GM18861 (cell line): ENCODE measurements around the gene SCCPDH.

ENCODE experiments used
- ATAC-seq: cut with Tn5 transposase; IDR thresholded peaks from one replicate; pipeline ENCODE4 v1.9.1; 2021; ENCODE audit not compliant: unreplicated experiment

Gene SCCPDH

GRCh38 chr1:246748867-246749266 lies 24.7 kb downstream of the SCCPDH start:
- no peak for ATAC-seq

GRCh38 chr1:246750752-246751151 lies 26.5 kb downstream of the SCCPDH start:
- no peak for ATAC-seq

DNA sequence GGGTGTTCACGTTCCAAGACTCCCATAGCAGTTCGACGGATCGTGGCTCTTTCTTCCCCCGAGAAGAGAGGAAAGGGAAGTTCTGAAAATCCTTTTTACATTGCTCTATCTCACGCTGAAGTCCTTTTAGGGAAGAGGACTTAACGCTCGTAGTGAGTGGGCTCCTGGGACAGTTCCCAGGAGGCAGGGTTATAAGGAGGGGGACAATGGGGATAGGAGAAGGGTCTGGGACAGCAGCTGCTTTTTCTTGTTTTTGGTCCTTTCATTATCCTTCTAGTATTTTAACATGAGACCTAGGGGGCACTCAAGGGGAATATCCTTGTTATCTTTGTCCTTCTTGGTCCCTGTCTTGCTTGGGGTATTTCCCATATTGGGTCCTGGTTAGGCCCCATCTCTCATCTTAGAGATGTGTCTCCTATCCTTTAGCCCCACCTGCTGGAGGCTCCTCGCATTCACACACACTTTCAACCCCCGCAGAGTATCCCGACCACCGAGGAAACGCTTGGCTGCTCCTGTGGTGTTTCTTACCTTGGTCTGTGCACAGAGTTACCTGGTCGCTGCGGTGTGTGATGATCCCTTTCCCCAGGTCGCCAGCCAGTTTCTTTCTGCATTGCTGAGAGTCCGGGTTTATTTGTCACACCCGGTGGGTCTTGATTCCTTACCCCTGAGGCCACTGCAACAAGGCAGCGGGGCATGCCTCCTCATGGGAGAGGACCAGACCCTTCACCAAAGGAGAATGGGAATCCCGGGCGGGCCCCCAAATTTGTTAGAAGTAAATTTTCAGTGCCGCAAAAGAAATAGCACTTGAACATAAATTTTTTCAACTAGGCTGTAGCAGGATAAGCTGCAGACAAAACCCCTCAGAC lies 29.7 kb downstream of the SCCPDH start:
- ATAC-seq, result peak; percentile 90

- ATAC-seq, result no peak
Observed at GRCh38 chr1:246755419-246755818, 31.2 kb downstream of the SCCPDH start.

GRCh38 chr1:246760422-246761347 lies 36.5 kb downstream of the SCCPDH start:
- no peak for ATAC-seq

DNA sequence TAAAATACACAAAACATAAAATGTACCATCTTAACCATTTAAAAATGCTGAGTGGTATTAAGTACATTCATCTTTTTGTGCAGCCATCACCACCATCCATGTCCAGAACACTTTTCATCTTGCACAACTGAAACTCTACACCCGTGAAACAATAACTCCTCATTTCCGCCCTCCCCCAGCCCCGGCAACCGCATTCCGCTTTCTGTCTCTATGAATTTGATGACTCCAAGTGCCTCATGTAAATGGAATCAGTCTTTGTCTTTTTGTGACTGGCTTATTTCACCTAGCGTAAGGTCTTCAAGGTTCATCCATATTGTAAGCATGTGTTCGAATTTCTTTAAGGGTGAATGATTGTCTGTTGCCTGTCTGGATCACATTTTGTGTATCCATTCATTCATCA lies 37.2 kb downstream of the SCCPDH start:
- ATAC-seq, result no peak

- ATAC-seq, result no peak
Observed at GRCh38 chr1:246765521-246765920, 41.3 kb downstream of the SCCPDH start.

- no peak for ATAC-seq
Observed at GRCh38 chr1:246768403-246769020, 44.3 kb downstream of the SCCPDH start.

- ATAC-seq, result no peak
Observed at GRCh38 chr1:246769306-246769705, 45.1 kb downstream of the SCCPDH start.

GRCh38 chr1:246771366-246771765 lies 47.2 kb downstream of the SCCPDH start:
- ATAC-seq, result no peak

DNA sequence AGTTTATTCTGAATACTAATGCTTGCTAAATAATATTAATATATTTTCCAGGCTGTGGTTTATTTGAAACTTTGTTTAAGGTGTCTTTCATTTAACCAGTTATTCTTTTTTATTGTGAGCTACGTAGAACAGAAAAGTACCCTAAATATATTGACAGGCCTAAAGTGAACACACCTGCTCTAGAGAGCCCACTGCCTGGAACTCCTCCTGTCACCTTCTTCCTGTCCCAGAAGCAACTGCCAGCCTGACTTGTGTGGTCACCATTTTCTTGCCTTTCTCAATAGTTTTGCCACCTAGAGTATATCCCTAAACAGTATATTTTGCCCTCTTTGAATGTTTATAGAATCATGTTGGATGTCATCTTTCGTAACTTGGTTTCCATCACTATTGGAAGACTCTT lies 48.5 kb downstream of the SCCPDH start:
- no peak for ATAC-seq

GRCh38 chr1:246773213-246773641 lies 49.0 kb downstream of the SCCPDH start:
- ATAC-seq, result peak; percentile 99

- ATAC-seq, result no peak
Observed at GRCh38 chr1:246775531-246776385, 51.5 kb downstream of the SCCPDH start.

GRCh38 chr1:246776923-246777322 lies 52.7 kb downstream of the SCCPDH start:
- no peak for ATAC-seq

GRCh38 chr1:246778663-246779062 lies 54.5 kb downstream of the SCCPDH start:
- no peak for ATAC-seq

DNA sequence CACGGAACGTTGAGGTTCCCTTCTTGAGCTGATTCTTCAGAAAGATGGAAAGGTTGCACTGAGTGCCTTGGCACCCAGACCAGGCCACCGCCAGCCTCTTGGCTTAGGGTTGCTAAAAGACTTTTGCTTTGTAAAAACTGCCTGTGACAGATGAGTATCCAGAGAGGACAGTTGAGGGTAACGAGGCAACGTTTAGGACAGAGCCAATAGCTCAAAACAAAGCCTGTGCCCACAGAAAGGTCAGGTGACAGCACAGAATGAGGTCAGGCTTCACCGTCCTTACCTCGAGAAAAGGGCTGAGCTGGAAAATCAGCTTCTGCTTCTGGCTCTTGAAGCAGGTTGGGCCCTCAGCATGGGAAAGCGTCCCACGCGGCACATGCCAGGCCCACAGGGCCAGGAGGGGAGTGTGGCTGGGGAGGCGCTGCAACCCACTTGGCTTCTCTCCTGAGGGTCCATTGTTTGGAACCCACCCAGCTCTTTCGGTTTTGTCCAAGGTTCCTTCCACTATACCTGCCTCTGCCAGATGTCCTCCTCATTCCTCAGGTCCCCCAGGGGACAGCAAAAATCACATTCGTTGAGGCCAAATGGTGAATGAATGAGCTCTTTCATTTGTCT lies 55.5 kb downstream of the SCCPDH start:
- ATAC-seq, result no peak

DNA sequence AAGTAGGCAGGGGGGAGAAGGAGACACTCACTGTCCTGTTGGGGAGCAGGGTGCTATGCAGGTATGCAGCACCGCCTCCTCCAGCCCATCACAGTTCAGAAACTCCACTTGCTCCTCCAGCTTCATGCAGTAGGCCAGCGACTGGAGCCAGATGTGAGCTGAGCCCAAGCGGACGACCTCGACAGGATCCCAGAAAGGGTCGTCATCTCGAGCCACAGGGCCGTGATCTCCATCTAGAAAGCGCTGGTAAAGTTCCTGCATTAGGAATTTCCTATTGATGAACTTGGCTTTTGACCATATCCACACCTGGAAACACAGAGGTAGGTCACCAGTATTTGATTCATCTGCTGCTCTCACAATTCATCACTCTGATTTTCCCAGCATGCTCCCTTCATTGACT lies 56.1 kb downstream of the SCCPDH start:
- no peak for ATAC-seq

GRCh38 chr1:246781212-246781611 lies 57.0 kb downstream of the SCCPDH start:
- no peak for ATAC-seq

DNA sequence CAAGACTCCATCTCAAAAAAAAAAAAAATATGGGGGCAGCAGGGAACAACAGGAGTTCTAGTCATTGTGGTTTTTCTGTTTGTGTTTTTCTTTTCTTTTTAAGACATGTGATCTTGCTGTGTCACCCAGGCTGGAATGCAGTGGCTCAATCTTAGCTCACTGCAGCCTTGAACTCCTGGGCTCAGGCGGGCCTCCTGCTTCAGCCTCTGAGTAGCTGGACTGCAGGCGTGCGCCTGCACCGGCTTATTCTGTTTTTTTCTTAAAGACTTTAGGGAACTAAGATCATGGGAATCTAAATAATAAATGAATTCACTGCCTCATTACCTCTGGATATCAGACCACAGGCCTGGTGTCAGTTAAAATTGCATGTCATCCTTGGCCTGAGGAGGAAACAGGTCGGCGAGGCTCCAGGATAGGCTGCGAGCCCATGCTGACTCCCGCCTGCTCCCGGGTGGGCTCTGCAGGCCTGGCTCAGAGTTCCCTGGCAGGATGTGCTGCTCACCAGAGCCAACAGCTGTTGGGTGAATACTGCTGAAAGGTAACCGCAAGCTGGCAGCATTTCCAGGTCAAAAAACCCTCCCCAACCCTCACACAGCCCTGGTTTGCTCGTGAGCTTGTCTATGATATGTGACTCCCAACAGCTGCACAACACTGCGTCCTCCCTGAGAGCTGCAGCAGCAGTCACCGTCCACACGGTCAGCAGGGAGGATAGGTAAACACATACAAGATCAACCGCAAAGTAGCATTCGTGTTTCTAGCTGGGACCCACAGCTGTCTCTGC lies 58.1 kb downstream of the SCCPDH start:
- peak; percentile 52 for ATAC-seq
